H9 (cell line): ENCODE data around the gene GHRL. TPM values are rescaled to one million over a fixed set of nuclear protein-coding genes. Genes with fewer than 3 reads are reported as not detected.

ENCODE experiments used
- DNase-seq: peaks from one replicate; pipeline ENCODE4 v3.0.0-alpha.2; 2017
- H2AFZ ChIP-seq: one replicate; pipeline ENCODE4 v1.6.1; 2013; ENCODE audit warnings: mild to moderate bottlenecking, low read length, control low read depth, moderate library complexity
- H2AK5ac ChIP-seq: 2 replicates; pipeline ENCODE4 v1.6.1; 2013; ENCODE audit warnings: low read length, control low read depth, mixed read lengths; ENCODE audit not compliant: insufficient read length
- H2BK120ac ChIP-seq: one replicate; pipeline ENCODE4 v1.6.1; 2013; ENCODE audit warnings: low read depth, mild to moderate bottlenecking, low read length, control low read depth, inconsistent platforms; ENCODE audit not compliant: poor library complexity, severe bottlenecking
- H2BK12ac ChIP-seq: 2 replicates; pipeline ENCODE4 v1.6.1; 2013; ENCODE audit warnings: low read length, control low read depth, mixed read lengths, low read depth; ENCODE audit not compliant: insufficient read length
- H2BK15ac ChIP-seq: 2 replicates; pipeline ENCODE4 v1.6.1; 2013; ENCODE audit warnings: low read depth, low read length, control low read depth
- H2BK20ac ChIP-seq: one replicate; pipeline ENCODE4 v1.6.1; 2013; ENCODE audit warnings: low read depth, mild to moderate bottlenecking, low read length, control low read depth, inconsistent platforms; ENCODE audit not compliant: poor library complexity, severe bottlenecking
- H2BK5ac ChIP-seq: 2 replicates; pipeline ENCODE4 v1.6.1; 2013; ENCODE audit warnings: low read length, control low read depth, mixed read lengths; ENCODE audit not compliant: insufficient read length
- H3K14ac ChIP-seq: 2 replicates; pipeline ENCODE4 v1.6.1; 2013; ENCODE audit warnings: low read length, control low read depth; ENCODE audit not compliant: insufficient read depth
- H3K18ac ChIP-seq: 2 replicates; pipeline ENCODE4 v1.6.1; 2013; ENCODE audit warnings: low read depth, mild to moderate bottlenecking, mixed read lengths, low read length, control low read depth; ENCODE audit not compliant: insufficient read length
- H3K23ac ChIP-seq: 2 replicates; pipeline ENCODE4 v1.6.1; 2013; ENCODE audit warnings: low read length, control low read depth, mixed read lengths, low read depth; ENCODE audit not compliant: insufficient read length
- H3K23me2 ChIP-seq: 2 replicates; pipeline ENCODE4 v1.6.1; 2013; ENCODE audit warnings: low read depth, mild to moderate bottlenecking, mixed read lengths, low read length, control low read depth; ENCODE audit not compliant: insufficient read length, poor library complexity, severe bottlenecking
- H3K27ac ChIP-seq: 2 replicates; pipeline ENCODE4 v1.5.1; 2013; ENCODE audit warnings: low read length, control low read depth, mixed read lengths, low read depth; ENCODE audit not compliant: insufficient read length
- H3K27me3 ChIP-seq: 2 replicates; pipeline ENCODE4 v1.6.1; 2013; ENCODE audit warnings: low read length, control low read depth, inconsistent platforms; ENCODE audit not compliant: insufficient read depth
- H3K4ac ChIP-seq: 2 replicates; pipeline ENCODE4 v1.6.1; 2013; ENCODE audit warnings: low read depth, mild to moderate bottlenecking, control low read depth, inconsistent platforms, low read length, moderate library complexity
- H3K4me1 ChIP-seq: 2 replicates; pipeline ENCODE4 v1.6.1; 2013; ENCODE audit warnings: low read length, control low read depth, inconsistent platforms; ENCODE audit not compliant: insufficient read depth
- H3K4me2 ChIP-seq: 2 replicates; pipeline ENCODE4 v1.6.1; 2013; ENCODE audit warnings: low read length, control low read depth, mixed read lengths; ENCODE audit not compliant: insufficient read length, insufficient read depth
- H3K56ac ChIP-seq: 2 replicates; pipeline ENCODE4 v1.6.1; 2013; ENCODE audit warnings: low read depth, mild to moderate bottlenecking, mixed read lengths, low read length, control low read depth; ENCODE audit not compliant: insufficient read length
- H3K79me1 ChIP-seq: 2 replicates; pipeline ENCODE4 v1.6.1; 2013; ENCODE audit warnings: low read depth, mild to moderate bottlenecking, moderate library complexity, low read length, control low read depth, inconsistent platforms; ENCODE audit not compliant: insufficient read depth, poor library complexity, severe bottlenecking
- H3K79me2 ChIP-seq: 2 replicates; pipeline ENCODE4 v1.6.1; 2013; ENCODE audit warnings: low read length, control low read depth, inconsistent platforms; ENCODE audit not compliant: insufficient read depth
- H3K9ac ChIP-seq: 2 replicates; pipeline ENCODE4 v1.6.1; 2013; ENCODE audit warnings: low read length, control low read depth, mixed read lengths; ENCODE audit not compliant: insufficient read length; ENCODE audit errors: extremely low read depth
- H3K9me3 ChIP-seq: one replicate; pipeline ENCODE4 v1.6.1; 2013; ENCODE audit warnings: low read depth, low read length, inconsistent platforms; ENCODE audit not compliant: control insufficient read depth
- H3T11ph ChIP-seq: one replicate; pipeline ENCODE4 v1.6.1; 2013; ENCODE audit warnings: mild to moderate bottlenecking, low read length, control low read depth, inconsistent platforms
- H4K20me1 ChIP-seq: one replicate; pipeline ENCODE4 v1.6.1; 2013; ENCODE audit not compliant: control insufficient read depth, insufficient read length, insufficient read depth
- H4K5ac ChIP-seq: 2 replicates; pipeline ENCODE4 v1.6.1; 2013; ENCODE audit warnings: low read depth, mild to moderate bottlenecking, mixed read lengths, low read length, control low read depth; ENCODE audit not compliant: insufficient read length
- H4K8ac ChIP-seq: replicated peaks from 2 replicates; pipeline ENCODE4 v1.6.1; 2013; ENCODE audit warnings: low read length, control low read depth, mixed read lengths, low read depth; ENCODE audit not compliant: insufficient read length
- H4K91ac ChIP-seq: 2 replicates; pipeline ENCODE4 v1.6.1; 2013; ENCODE audit warnings: low read depth, mild to moderate bottlenecking, moderate library complexity, mixed read lengths, low read length, control low read depth; ENCODE audit not compliant: insufficient read length
- H3K27ac Mint-ChIP-seq, 3 experiments: 2 replicates in 2 of 3; 3 replicates in 1 of 3; pipeline ENCODE4 v1.8.0; 2020 to 2021; ENCODE audit warnings: mixed read lengths in 3 of 3, mild to moderate bottlenecking in 1 of 3, moderate library complexity in 1 of 3
- H3K27me3 Mint-ChIP-seq: 2 replicates; pipeline ENCODE4 v1.8.0; 2021; ENCODE audit warnings: low read depth, mild to moderate bottlenecking, moderate library complexity, mixed read lengths
- H3K36me3 Mint-ChIP-seq, 3 experiments: 2 replicates in 2 of 3; 3 replicates in 1 of 3; pipeline ENCODE4 v1.8.0; 2020 to 2021; ENCODE audit warnings: low read depth in 3 of 3, mixed read lengths in 3 of 3; ENCODE audit not compliant: insufficient read depth in 1 of 3
- H3K4me1 Mint-ChIP-seq, 2 experiments: 2 replicates each; pipeline ENCODE4 v1.8.0; 2020; ENCODE audit warnings: mixed read lengths in 2 of 2
- H3K4me3 Mint-ChIP-seq, 2 experiments: 2 replicates in 1 of 2; 3 replicates in 1 of 2; pipeline ENCODE4 v1.8.0; 2020 to 2021; ENCODE audit warnings: mild to moderate bottlenecking in 2 of 2, mixed read lengths in 2 of 2, moderate library complexity in 1 of 2
- H3K9me3 Mint-ChIP-seq, 2 experiments: 2 replicates in 1 of 2; 3 replicates in 1 of 2; pipeline ENCODE4 v1.8.0; 2020; ENCODE audit warnings: mild to moderate bottlenecking in 2 of 2, mixed read lengths in 2 of 2, moderate library complexity in 1 of 2
- WGBS: extraction: QIAGEN DNeasy Blood & Tissue Kit; methylation state at CpG from one replicate; pipeline ENCODE4 v1.1.7; 2013; ENCODE audit warnings: missing lambda C conversion rate, low lambda C conversion rate, mixed read lengths; ENCODE audit not compliant: insufficient read length; ENCODE audit errors: extremely low coverage; 5-methylcytosine and 5-hydroxymethylcytosine counted together
- total RNA-seq: library from RNA; stranded (reverse); gene quantifications from 2 replicates; pipeline ENCODE4 v1.2.1, GENCODE V29; 2021
- TF ChIP-seq, protein P1 (sequence below): fragments of 200-600 bp; sonication (generic); conservative IDR thresholded peaks from 3 replicates; pipeline ENCODE4 v1.8.0; 2021; ENCODE audit warnings: antibody characterized with exemption, mild to moderate bottlenecking

The GHRL gene
- total RNA-seq, 1 experiment from 2014 or later = 1.3 TPM

- no peak overlapping the region for H4K5ac ChIP-seq
- H3K27me3 ChIP-seq = no peaks in the 10 kb centered on the region
- no peak overlapping the region for H2AFZ ChIP-seq
- Mint-ChIP-seq H3K4me1 (peaks cover 19 to 21% of the 10 kb centered on the region in 2 experiments), H3K9me3 (no peaks in the 10 kb centered on the region), H3K36me3 (peaks cover 45 to 77% (median 61%) of the 10 kb centered on the region in 3 experiments), H3K27ac (no peak overlapping the region), H3K27me3 (no peaks in the 10 kb centered on the region; the same call in 1 of the 2 replicates), H3K4me3 (no peak overlapping the region)
- no peak overlapping the region for H3K4ac ChIP-seq
- WGBS = no CpG with 5 or more reads among the region's 3 CpGs
- no peak overlapping the region for H4K91ac ChIP-seq
- H3K18ac ChIP-seq = no peak overlapping the region
- H4K8ac ChIP-seq = no peak overlapping the region
- DNase-seq = no peak
- H3K79me2 ChIP-seq = peaks cover 14% of the 10 kb centered on the region; the same call in 1 of the 2 replicates
- no peak overlapping the region for H3K56ac ChIP-seq
- no peaks in the 10 kb centered on the region for H3K79me1 ChIP-seq
- H3K23ac ChIP-seq = no peak overlapping the region
- H3K14ac ChIP-seq = no peak overlapping the region
- H3K23me2 ChIP-seq = peaks cover 12% of the 10 kb centered on the region
- no peaks in the 10 kb centered on the region for H3K9me3 ChIP-seq
- H2BK15ac ChIP-seq = no peak overlapping the region
- H2BK120ac ChIP-seq = no peak overlapping the region
- no peak overlapping the region for H2BK5ac ChIP-seq
- H3T11ph ChIP-seq = no peak overlapping the region
- H2AK5ac ChIP-seq = no peak overlapping the region
- no peak overlapping the region for H3K4me2 ChIP-seq
- TF ChIP-seq, protein P1, sequence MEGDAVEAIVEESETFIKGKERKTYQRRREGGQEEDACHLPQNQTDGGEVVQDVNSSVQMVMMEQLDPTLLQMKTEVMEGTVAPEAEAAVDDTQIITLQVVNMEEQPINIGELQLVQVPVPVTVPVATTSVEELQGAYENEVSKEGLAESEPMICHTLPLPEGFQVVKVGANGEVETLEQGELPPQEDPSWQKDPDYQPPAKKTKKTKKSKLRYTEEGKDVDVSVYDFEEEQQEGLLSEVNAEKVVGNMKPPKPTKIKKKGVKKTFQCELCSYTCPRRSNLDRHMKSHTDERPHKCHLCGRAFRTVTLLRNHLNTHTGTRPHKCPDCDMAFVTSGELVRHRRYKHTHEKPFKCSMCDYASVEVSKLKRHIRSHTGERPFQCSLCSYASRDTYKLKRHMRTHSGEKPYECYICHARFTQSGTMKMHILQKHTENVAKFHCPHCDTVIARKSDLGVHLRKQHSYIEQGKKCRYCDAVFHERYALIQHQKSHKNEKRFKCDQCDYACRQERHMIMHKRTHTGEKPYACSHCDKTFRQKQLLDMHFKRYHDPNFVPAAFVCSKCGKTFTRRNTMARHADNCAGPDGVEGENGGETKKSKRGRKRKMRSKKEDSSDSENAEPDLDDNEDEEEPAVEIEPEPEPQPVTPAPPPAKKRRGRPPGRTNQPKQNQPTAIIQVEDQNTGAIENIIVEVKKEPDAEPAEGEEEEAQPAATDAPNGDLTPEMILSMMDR = no peak
- no peak overlapping the region for H3K27ac ChIP-seq
- no peak overlapping the region for H3K9ac ChIP-seq
- H2BK20ac ChIP-seq = no peak overlapping the region
- H2BK12ac ChIP-seq = no peak overlapping the region
- no peaks in the 10 kb centered on the region for H4K20me1 ChIP-seq
- H3K4me1 ChIP-seq = peaks cover 3% of the 10 kb centered on the region; the same call in 1 of the 2 replicates
These were observed 39.0 kb downstream of the GHRL start for GRCh38 chr3:10253731-10254130.
